BJ (cell line): ENCODE measurements around the gene TSC22D2. TPM values are rescaled to one million over a fixed set of nuclear protein-coding genes. Genes with fewer than 3 reads are reported as not detected.

Experiments
- CTCF ChIA-PET: fragments of 350-600 bp; formaldehyde crosslinking; extraction: SDS; loops from one replicate; lab custom pipeline; 2021; ENCODE audit warnings: antibody characterized with exemption, inconsistent platforms; lab: Yijun Ruan, JAX
- POLR2A ChIA-PET: fragments of 300-600 bp; sonication (Branson Sonifier 250); formaldehyde crosslinking; extraction: SDS; loops from one replicate; lab custom pipeline; 2021; ENCODE audit warnings: antibody characterized with exemption; lab: Charles Lee
- DNase-seq: peaks from one replicate; pipeline ENCODE4 v3.0.0-alpha.2; 2011; ENCODE audit warnings: low read depth
- H3K27me3 ChIP-seq: 2 replicates; pipeline ENCODE4 v1.6.0; 2011; ENCODE audit warnings: low read length; ENCODE audit not compliant: control insufficient read depth, insufficient read depth
- H3K36me3 ChIP-seq: 2 replicates; pipeline ENCODE4 v1.5.1; 2011; ENCODE audit warnings: low read length; ENCODE audit not compliant: control insufficient read depth, insufficient read depth
- H3K4me3 ChIP-seq: 2 replicates; pipeline ENCODE4 v1.5.1; 2011; ENCODE audit warnings: low read depth, mild to moderate bottlenecking, control low read depth, low read length
- polyA plus RNA-seq: library from polyadenylated mRNA; depleted of rRNA; stranded (reverse); fragments of >200 nt; gene quantifications from 2 replicates; pipeline ENCODE4 v1.2.3, GENCODE V29; 2011
- TF ChIP-seq, protein P1 (sequence below): IDR thresholded peaks from 2 replicates; pipeline ENCODE4 v1.5.1; 2011; ENCODE audit warnings: low read depth, mild to moderate bottlenecking, control low read depth, inconsistent platforms, low read length, moderate library complexity; ENCODE audit not compliant: insufficient read depth

The TSC22D2 gene
- polyA plus RNA-seq, 1 experiment: 8.4 TPM

DNA sequence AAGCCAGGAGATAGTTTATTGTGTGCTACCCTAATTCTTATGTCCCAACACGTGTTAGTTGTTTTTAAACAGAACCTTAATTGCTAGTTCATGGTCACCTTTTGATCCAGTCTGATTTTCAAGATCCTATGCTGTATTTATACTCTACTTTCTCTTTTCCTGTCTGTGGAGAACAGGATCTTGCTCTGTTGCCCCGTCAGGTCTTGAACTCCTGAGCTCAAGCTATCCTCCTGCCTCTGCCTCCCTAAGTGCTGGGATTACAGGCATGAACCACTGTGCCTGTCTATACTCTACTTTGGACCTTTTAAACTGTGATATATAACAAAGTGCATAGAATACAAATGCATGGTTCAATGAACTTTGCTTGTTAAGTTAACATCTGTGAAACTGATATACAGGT, 44.7 kb upstream of the TSC22D2 start:
- H3K4me3 ChIP-seq: no peak overlapping the region
- POLR2A ChIA-PET: no interaction called here
- no peak for DNase-seq
- H3K27me3 ChIP-seq: no peaks in the 10 kb centered on the region
- CTCF ChIA-PET: interaction anchor here (1.3 kb wide), 1 partner anchor 14 kb away, joined by 3 read pairs; no protein-coding TSS in a partner anchor
- TF ChIP-seq, protein P1, sequence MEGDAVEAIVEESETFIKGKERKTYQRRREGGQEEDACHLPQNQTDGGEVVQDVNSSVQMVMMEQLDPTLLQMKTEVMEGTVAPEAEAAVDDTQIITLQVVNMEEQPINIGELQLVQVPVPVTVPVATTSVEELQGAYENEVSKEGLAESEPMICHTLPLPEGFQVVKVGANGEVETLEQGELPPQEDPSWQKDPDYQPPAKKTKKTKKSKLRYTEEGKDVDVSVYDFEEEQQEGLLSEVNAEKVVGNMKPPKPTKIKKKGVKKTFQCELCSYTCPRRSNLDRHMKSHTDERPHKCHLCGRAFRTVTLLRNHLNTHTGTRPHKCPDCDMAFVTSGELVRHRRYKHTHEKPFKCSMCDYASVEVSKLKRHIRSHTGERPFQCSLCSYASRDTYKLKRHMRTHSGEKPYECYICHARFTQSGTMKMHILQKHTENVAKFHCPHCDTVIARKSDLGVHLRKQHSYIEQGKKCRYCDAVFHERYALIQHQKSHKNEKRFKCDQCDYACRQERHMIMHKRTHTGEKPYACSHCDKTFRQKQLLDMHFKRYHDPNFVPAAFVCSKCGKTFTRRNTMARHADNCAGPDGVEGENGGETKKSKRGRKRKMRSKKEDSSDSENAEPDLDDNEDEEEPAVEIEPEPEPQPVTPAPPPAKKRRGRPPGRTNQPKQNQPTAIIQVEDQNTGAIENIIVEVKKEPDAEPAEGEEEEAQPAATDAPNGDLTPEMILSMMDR: no peak
- H3K36me3 ChIP-seq: no peaks in the 10 kb centered on the region

DNA sequence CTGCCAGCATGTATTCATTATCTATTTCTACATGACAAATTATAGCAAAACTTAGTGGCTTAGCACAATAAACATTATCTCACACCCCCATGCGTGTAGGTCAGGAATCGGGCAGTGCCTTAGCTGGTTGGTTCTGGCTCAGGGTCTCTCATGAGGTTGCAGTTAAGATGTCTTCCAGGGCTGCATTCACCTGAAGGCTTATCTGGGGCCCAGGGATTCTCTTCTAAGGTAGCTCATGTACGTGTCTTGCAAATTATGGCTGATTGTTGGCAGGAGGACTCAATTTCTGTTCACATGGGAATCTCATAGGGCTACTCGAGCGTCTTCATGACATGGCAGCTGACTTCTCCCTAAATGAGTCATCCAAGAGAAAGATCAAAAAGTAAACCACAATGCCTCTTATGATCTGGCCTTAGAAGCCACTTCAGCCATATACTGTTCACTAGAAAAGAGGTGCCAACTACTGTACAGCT, 42.9 kb upstream of the TSC22D2 start:
- POLR2A ChIA-PET: no interaction called here
- no peak for DNase-seq
- CTCF ChIA-PET: no interaction called here
- Histone ChIP-seq H3K27me3 (no peaks in the 10 kb centered on the region), H3K4me3 (no peak overlapping the region), H3K36me3 (no peaks in the 10 kb centered on the region)
- TF ChIP-seq, protein P1: no peak

DNA sequence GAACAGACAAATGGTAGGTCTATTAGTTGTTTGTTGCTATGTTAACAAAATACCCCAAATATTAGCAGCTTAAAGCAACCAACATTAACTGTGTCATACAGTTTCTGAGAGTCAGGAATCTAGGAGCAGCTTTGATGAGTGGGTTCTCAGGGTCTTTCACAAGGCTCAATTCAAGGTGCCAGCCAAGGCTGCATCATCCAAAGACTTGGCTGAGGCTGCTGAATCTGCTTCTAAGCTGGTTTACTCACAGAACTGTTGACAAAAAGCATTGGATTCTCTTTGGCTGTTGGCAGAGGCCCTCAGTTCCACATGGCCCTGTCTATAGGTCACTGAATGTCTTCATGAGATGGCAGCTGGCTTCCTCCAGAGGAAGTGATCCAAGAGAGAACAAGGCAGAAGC, 40.3 kb upstream of the TSC22D2 start:
- DNase-seq: no peak
- Histone ChIP-seq H3K36me3 (no peaks in the 10 kb centered on the region), H3K4me3 (no peak overlapping the region), H3K27me3 (no peaks in the 10 kb centered on the region)
- ChIA-PET CTCF (interaction anchor here (0.7 to 0.9 kb wide), 3 partner anchors 22 to 128 kb away, joined by 3 read pairs; no protein-coding TSS in a partner anchor), POLR2A (no interaction called here)
- TF ChIP-seq, protein P1: no peak

DNA sequence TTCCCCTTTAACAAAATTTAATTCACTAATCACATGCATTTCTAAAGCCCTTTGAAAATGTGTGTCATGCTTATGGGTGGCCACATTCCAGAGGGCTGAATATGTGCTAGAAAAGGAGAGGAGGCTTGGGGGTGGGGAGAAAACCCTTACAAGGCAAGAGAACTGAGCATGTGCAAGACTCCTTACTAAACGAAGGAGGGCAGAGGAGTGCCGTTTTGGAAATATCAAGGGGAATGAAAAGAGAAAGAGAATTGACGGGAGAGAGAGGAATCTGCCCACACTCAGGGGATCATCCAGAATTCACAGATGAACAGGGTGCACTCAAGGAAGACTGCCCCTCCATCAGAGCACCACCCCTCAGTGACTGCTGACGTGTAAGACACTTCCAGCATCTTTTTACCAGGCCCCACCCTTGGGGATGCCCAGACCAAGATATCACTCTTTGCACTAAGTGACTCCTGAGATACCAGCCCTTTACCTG, 37.9 kb upstream of the TSC22D2 start:
- POLR2A ChIA-PET: no interaction called here
- DNase-seq: peak; percentile 86
- TF ChIP-seq, protein P1: peak; percentile 31; the same call in 1 of the 2 replicates
- H3K36me3 ChIP-seq: no peaks in the 10 kb centered on the region
- H3K27me3 ChIP-seq: no peaks in the 10 kb centered on the region
- CTCF ChIA-PET: no interaction called here
- H3K4me3 ChIP-seq: peak overlapping the region; percentile 43

DNA sequence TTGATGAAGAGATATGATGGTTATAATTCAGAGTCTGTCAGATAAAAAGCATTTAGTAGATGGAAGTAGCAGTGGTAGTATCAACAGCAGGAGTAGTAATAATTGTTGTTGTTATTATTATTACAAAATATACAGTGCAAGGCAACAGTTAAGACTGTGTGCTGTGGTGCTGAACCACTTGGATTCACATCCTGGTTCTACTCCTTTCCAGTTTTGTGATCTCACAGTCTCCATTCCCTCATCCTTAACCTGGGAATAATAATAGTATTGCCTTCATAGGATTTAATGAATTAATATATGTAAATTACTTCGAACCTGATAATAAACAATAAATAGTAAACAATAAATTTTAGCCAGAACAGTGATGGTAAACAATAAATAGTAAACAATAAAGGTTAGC, 37.1 kb upstream of the TSC22D2 start:
- H3K27me3 ChIP-seq: no peaks in the 10 kb centered on the region
- ChIA-PET POLR2A (no interaction called here), CTCF (interaction anchor here (0.8 kb wide), 1 partner anchor 39 kb away, joined by 4 read pairs; no protein-coding TSS in a partner anchor)
- H3K36me3 ChIP-seq: no peaks in the 10 kb centered on the region
- peak overlapping the region; percentile 43 for H3K4me3 ChIP-seq
- DNase-seq: no peak
- TF ChIP-seq, protein P1: no peak
